Smooth muscle cell of trachea (primary cell): ENCODE results near the gene PRPF18. TPM values are rescaled to one million over a fixed set of nuclear protein-coding genes. Genes with fewer than 3 reads are reported as not detected.

ENCODE experiments used
- total RNA-seq: library from RNA; depleted of rRNA; stranded (reverse); fragments of >200 nt; gene quantifications from 2 replicates; pipeline ENCODE4 v1.2.1, GENCODE V29; 2014

The PRPF18 gene, protein sequence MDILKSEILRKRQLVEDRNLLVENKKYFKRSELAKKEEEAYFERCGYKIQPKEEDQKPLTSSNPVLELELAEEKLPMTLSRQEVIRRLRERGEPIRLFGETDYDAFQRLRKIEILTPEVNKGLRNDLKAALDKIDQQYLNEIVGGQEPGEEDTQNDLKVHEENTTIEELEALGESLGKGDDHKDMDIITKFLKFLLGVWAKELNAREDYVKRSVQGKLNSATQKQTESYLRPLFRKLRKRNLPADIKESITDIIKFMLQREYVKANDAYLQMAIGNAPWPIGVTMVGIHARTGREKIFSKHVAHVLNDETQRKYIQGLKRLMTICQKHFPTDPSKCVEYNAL
- 28.9 and 57.7 TPM in 2 replicates for total RNA-seq

DNA sequence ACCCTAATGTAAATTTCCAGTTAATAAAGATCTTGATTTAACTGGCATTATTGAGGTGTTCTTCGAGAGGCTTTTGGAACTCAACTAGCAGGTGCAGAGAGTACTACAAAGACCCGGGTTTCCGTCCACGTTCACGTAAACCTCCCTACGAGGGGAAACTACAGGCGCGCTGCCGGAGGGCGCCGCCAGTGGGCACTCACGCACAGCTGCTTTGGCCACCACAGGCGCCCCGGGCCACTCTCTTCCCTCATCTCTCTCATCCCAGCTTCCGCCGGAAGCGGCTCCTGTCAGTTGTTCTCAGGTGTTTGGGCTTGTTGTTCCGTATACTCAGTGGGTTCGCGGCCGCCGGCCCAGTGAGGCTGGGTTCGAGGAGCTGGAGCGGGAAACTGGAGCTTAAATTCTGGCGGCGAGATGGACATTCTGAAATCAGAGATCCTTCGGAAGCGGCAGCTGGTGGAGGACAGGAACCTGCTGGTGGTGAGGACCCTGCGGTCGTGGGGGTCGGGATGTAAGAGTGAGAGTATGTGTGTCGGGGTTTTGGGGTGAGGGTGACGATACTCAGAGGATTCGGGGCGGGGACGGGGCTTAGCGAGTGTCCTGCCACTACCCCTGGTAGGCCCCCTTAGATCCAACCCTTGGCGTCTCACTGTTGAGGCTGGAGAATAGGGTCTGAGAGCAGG is at the start of gene PRPF18:
PRPF18 (plus strand) TSS at position 290 of the 680 bp plus-strand sequence; CDS start at position 412, 122 bp downstream.

Other genes with a start within 250 kb of the PRPF18 start
- gene SEPHS1, start 238.7 kb upstream of the PRPF18 start, total RNA-seq = 29.9 and 32.6 TPM in 2 replicates
- gene BEND7, start 58.0 kb upstream of the PRPF18 start, total RNA-seq = 1.0 and 2.3 TPM in 2 replicates